Upper lobe of left lung (tissue), 4 donors: ENCODE measurements around the gene MDN1.

Experiments used
- POLR2A ChIP-seq, 4 donors: fragments of 450-650 bp; IDR thresholded peaks; one replicate each; pipeline ENCODE4 v1.5.1; 2016 to 2017; ENCODE audit warnings: antibody characterized with exemption in 4 of 4, mild to moderate bottlenecking in 2 of 4
- POLR2AphosphoS5 ChIP-seq, 2 donors: sonication (generic); formaldehyde crosslinking; IDR thresholded peaks; one replicate each; pipeline ENCODE4 v1.5.1; 2017; ENCODE audit warnings: antibody characterized with exemption in 2 of 2
- TF ChIP-seq, protein P1 (sequence below), 6 experiments: fragments of 450-650 bp in 4 of 6; fragments of 200-600 bp in 2 of 6; sonication (generic) in 2 of 6; IDR thresholded peaks; one replicate each; pipeline ENCODE4 v1.5.1; 2016 to 2019; ENCODE audit warnings: antibody characterized with exemption in 6 of 6

DNA sequence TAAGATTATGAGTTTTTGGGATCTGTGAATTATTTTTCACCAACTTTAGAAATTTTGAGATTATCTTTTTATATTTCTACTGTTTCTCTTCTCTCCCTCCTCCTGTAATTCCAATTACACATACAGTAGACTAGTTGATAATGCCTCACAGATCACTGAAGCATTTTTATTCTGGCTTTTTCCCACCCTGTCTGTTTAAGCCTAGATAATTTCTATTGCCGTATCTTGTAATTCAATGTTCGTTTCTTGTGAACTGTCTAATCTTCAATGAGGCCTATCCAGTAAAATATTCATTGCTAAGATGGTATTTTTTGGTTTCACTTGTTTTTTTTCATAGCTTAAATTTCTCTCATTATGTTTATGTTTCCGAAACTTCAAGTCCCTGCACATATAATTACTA is 12.0 kb downstream of the MDN1 start:
- TF ChIP-seq, protein P1, sequence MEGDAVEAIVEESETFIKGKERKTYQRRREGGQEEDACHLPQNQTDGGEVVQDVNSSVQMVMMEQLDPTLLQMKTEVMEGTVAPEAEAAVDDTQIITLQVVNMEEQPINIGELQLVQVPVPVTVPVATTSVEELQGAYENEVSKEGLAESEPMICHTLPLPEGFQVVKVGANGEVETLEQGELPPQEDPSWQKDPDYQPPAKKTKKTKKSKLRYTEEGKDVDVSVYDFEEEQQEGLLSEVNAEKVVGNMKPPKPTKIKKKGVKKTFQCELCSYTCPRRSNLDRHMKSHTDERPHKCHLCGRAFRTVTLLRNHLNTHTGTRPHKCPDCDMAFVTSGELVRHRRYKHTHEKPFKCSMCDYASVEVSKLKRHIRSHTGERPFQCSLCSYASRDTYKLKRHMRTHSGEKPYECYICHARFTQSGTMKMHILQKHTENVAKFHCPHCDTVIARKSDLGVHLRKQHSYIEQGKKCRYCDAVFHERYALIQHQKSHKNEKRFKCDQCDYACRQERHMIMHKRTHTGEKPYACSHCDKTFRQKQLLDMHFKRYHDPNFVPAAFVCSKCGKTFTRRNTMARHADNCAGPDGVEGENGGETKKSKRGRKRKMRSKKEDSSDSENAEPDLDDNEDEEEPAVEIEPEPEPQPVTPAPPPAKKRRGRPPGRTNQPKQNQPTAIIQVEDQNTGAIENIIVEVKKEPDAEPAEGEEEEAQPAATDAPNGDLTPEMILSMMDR (IDR thresholded peaks at IDR 0.05): no peak
- no peak for TF ChIP-seq POLR2A (IDR thresholded peaks at IDR 0.05)
- TF ChIP-seq POLR2AphosphoS5 (IDR thresholded peaks at IDR 0.05): no peak
